ENCODE data around the gene PCDHA4.

DNA sequence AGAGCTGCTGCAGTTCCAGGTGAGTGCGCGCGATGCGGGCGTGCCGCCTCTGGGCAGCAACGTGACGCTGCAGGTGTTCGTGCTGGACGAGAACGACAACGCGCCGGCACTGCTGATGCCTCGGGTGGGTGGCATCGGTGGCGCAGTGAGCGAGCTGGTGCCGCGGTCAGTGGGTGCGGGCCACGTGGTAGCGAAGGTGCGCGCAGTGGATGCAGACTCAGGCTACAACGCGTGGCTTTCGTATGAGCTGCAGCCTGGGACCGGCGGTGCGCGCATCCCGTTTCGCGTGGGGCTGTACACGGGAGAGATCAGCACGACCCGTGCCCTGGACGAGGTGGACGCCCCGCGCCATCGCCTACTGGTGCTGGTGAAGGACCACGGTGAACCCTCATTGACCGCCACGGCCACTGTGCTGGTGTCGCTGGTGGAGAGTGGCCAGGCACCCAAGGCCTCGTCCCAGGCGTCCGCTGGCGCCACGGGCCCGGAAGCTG lies 4.0 kb upstream of the PCDHA4 start:
- TF ChIP-seq, protein P1, sequence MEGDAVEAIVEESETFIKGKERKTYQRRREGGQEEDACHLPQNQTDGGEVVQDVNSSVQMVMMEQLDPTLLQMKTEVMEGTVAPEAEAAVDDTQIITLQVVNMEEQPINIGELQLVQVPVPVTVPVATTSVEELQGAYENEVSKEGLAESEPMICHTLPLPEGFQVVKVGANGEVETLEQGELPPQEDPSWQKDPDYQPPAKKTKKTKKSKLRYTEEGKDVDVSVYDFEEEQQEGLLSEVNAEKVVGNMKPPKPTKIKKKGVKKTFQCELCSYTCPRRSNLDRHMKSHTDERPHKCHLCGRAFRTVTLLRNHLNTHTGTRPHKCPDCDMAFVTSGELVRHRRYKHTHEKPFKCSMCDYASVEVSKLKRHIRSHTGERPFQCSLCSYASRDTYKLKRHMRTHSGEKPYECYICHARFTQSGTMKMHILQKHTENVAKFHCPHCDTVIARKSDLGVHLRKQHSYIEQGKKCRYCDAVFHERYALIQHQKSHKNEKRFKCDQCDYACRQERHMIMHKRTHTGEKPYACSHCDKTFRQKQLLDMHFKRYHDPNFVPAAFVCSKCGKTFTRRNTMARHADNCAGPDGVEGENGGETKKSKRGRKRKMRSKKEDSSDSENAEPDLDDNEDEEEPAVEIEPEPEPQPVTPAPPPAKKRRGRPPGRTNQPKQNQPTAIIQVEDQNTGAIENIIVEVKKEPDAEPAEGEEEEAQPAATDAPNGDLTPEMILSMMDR (IDR thresholded peaks at IDR 0.05) = no peak
- no peak for TF ChIP-seq POLR2AphosphoS5 (IDR thresholded peaks at IDR 0.05)
- no peak for TF ChIP-seq EP300 (IDR thresholded peaks at IDR 0.05; ENCODE audit: low read depth)
- TF ChIP-seq POLR2A (IDR thresholded peaks at IDR 0.05) = no peak
